GM19023 (cell line): ENCODE measurements around the gene WASF2.
"Not testable (repeated sequence)": the region's sequence is repeated elsewhere in the genome, so short reads cannot be mapped to it uniquely, and the experiment has no call there.

Source experiments
- ATAC-seq: cut with Tn5 transposase; IDR thresholded peaks from one replicate; pipeline ENCODE4 v1.9.1; 2021; ENCODE audit warnings: mild to moderate bottlenecking, moderate library complexity; ENCODE audit not compliant: unreplicated experiment

The WASF2 gene

GRCh38 chr1:27489973-27490741 lies at the start of gene WASF2:
Gene WASF2, minus strand, starts transcription at chr1:27490167. Its CDS starts 61,277 bp downstream, at chr1:27428890.
- ATAC-seq, result peak; percentile 86

GRCh38 chr1:27538793-27539192 lies 48.8 kb upstream of the WASF2 start:
- ATAC-seq, result no peak

- ATAC-seq, result not testable (repeated sequence)
Observed at GRCh38 chr1:27538305-27538676, 48.3 kb upstream of the WASF2 start.

GRCh38 chr1:27536767-27537166 lies 46.8 kb upstream of the WASF2 start:
- ATAC-seq, result no peak

GRCh38 chr1:27536010-27536757 lies 46.2 kb upstream of the WASF2 start:
- ATAC-seq, result no peak

- ATAC-seq, result no peak
Observed at GRCh38 chr1:27535386-27535785, 45.4 kb upstream of the WASF2 start.

GRCh38 chr1:27531959-27532685 lies 42.2 kb upstream of the WASF2 start:
- ATAC-seq, result no peak

- ATAC-seq, result no peak
Observed at GRCh38 chr1:27530192-27530591, 40.2 kb upstream of the WASF2 start.

GRCh38 chr1:27529704-27530018 lies 39.7 kb upstream of the WASF2 start:
- no peak for ATAC-seq

- ATAC-seq, result no peak
Observed at GRCh38 chr1:27528818-27529703, 39.1 kb upstream of the WASF2 start.

- ATAC-seq, result no peak
Observed at GRCh38 chr1:27527890-27528817, 38.2 kb upstream of the WASF2 start.

GRCh38 chr1:27527223-27527889 lies 37.4 kb upstream of the WASF2 start:
- no peak for ATAC-seq

- no peak for ATAC-seq
Observed at GRCh38 chr1:27526569-27527222, 36.7 kb upstream of the WASF2 start.

GRCh38 chr1:27525296-27526272 lies 35.6 kb upstream of the WASF2 start:
- no peak for ATAC-seq

GRCh38 chr1:27523337-27524020 lies 33.5 kb upstream of the WASF2 start:
- ATAC-seq, result no peak

- no peak for ATAC-seq
Observed at GRCh38 chr1:27522432-27523336, 32.7 kb upstream of the WASF2 start.
